Brain microvascular endothelial cell (primary cell): ENCODE results near the gene PPARA.
A peak's percentile ranks its signal among the peaks of the same experiment; 100 is the strongest.

Experiments used
- DNase-seq: peaks from one replicate; pipeline ENCODE4 v3.0.0-alpha.2; 2020
- H3K27ac ChIP-seq: fragments of 250-450 bp; sonication (Bioruptor Pico); 2 replicates; pipeline ENCODE4 v1.5.1; 2020; ENCODE audit warnings: mild to moderate bottlenecking, moderate library complexity
- H3K27me3 ChIP-seq: fragments of 250-450 bp; sonication (Bioruptor Pico); replicated peaks from 2 replicates; pipeline ENCODE4 v1.5.1; 2020; ENCODE audit warnings: mild to moderate bottlenecking
- H3K36me3 ChIP-seq: fragments of 250-450 bp; sonication (Bioruptor Pico); replicated peaks from 2 replicates; pipeline ENCODE4 v1.5.1; 2020; ENCODE audit warnings: mild to moderate bottlenecking
- H3K4me3 ChIP-seq: 2 replicates; pipeline ENCODE4 v1.5.1; 2011; ENCODE audit warnings: low read depth, mild to moderate bottlenecking, control low read depth, low read length, moderate library complexity
- in situ Hi-C: cut with HindIII; loops from 2 replicates; pipeline ENCODE4 v1.10.0; 2017; ENCODE audit warnings: low sequenced_read_pairs, low pct_ligation_motif_present
- TF ChIP-seq, protein P1 (sequence below): IDR thresholded peaks from 2 replicates; pipeline ENCODE4 v1.5.1; 2011; ENCODE audit warnings: low read depth, mild to moderate bottlenecking, moderate library complexity, low read length, control low read depth, inconsistent platforms; ENCODE audit errors: missing control alignments

PPARA gene

DNA sequence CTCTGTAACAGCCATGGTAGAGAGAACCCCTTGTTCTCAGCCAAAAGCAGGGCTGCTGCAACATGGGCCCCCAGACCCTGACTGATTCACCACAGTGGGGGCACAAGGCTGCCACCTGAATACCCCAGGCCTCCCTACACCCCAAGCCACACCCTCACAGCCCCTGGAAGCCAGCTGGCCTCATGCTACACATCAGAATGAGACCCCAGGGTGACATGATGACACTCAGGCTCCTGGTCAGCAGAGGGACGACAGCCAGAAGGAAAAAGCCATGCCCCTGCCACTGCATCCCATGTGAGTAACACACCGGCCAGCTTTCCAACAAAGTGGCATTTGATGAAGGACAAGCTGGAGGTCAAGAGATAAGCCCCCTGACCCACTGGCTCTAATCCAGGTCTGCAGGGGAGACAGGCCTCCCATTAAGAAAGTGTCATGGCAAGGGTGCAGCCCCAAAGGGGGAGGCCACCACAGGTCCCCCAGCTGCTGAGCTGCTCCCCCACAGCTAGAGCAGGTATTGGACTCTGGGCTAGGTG lies 97.2 kb downstream of the PPARA start:
- Histone ChIP-seq H3K4me3 (no peak overlapping the region), H3K27ac (no peak overlapping the region), H3K27me3 (no peaks in the 10 kb centered on the region), H3K36me3 (no peaks in the 10 kb centered on the region)
- in situ Hi-C loops: no loop called here
- no peak for DNase-seq
- TF ChIP-seq, protein P1, sequence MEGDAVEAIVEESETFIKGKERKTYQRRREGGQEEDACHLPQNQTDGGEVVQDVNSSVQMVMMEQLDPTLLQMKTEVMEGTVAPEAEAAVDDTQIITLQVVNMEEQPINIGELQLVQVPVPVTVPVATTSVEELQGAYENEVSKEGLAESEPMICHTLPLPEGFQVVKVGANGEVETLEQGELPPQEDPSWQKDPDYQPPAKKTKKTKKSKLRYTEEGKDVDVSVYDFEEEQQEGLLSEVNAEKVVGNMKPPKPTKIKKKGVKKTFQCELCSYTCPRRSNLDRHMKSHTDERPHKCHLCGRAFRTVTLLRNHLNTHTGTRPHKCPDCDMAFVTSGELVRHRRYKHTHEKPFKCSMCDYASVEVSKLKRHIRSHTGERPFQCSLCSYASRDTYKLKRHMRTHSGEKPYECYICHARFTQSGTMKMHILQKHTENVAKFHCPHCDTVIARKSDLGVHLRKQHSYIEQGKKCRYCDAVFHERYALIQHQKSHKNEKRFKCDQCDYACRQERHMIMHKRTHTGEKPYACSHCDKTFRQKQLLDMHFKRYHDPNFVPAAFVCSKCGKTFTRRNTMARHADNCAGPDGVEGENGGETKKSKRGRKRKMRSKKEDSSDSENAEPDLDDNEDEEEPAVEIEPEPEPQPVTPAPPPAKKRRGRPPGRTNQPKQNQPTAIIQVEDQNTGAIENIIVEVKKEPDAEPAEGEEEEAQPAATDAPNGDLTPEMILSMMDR: no peak

DNA sequence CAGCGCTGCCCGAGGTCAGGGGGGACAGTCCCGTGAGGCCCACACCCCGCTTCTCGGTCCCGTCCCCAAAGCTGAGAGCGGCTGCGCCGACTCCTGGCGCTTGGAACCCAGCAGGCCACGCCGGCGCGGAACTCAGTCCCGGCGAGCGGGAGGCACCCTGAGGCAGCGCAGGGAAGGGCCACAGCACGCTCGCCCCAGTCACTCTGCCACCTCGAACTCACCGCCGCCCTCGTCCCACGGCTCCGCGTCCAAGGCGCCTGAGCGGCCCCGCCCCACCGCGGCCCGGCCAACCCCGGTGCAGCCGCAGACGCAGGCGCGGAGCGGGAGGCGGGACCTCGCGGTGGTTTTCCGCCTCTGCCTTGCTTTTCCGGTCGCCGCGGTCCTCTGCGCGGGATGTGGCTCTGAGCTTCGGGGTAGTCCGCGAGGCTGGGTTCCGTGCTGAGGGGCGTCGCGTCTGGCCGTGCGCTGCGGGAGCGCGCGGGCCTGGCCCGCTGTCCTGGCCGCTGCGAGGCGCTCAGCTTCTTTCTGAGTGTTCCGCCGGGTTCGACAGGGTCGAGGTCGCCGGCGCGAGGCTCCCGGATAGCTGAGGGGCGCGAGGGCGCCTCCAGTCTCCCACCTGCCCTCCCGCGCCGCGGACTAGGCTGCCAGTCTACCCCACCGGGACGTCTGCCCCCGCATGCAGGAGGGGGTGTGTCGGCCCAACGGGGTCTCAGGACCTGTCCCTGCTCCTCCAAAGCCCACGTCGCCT lies 99.9 kb downstream of the PPARA start, which contains the start of gene CDPF1:
TSS of gene CDPF1 (minus strand) at position 259 of the 748 bp plus-strand sequence. CDS start 2,009 bp downstream, outside the sequence.
- peak; percentile 65 for DNase-seq
- peak within 1 kb of the TSS; percentile 43 for H3K27ac ChIP-seq

DNA sequence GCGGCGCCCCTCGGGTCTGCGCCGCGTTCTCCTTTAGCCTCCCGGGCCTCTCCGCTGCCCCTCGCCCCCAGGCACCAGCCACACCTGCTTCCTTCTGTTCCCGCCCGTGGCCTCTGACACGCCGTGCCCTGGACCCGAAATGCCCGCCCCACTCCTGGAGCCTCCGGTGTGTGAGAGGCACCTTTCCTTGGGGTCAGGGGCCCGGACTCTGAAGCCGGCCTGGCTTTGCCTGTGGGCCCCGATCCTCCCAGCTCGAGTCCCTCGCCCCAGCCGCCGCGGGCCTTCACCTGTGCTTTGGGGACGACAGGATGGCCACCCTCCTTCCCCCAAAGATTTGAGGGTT lies 100.4 kb downstream of the PPARA start:
- in situ Hi-C loops: no loop called here
- no peaks in the 10 kb centered on the region for H3K36me3 ChIP-seq
- H3K27ac ChIP-seq: no peak overlapping the region
- no peaks in the 10 kb centered on the region for H3K27me3 ChIP-seq
- H3K4me3 ChIP-seq: peak overlapping the region; percentile 82
- DNase-seq: no peak
- TF ChIP-seq, protein P1: no peak

More for the DNA sequence above, 99.9 kb downstream of the PPARA start, which contains the start of gene CDPF1:
- in situ Hi-C loops: no loop called here
- TF ChIP-seq, protein P1: no peak
- peak within 1 kb of the TSS; percentile 82 for H3K4me3 ChIP-seq
- no peaks in the 10 kb centered on the region for H3K27me3 ChIP-seq
- H3K36me3 ChIP-seq: no peaks in the 10 kb centered on the region

DNA sequence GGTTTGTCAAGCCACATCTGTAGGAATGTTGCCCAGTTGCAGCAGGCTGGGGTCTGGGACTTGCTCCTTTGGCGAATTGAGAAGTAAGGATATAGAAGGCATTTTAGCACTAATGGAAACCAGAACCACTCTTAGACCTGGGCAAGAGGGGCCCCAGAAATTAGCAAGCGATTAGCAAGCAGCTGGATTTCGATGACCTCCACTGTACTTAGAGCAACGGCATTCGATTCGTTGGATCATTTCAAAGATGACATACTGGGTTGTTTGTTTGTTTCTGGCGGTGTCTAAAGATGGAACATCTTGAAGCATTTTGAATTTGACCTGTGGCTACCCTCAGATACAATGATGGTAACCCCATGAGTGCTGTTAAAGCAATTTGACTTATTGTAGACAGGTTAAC lies 100.9 kb downstream of the PPARA start:
- Histone ChIP-seq H3K27me3 (no peaks in the 10 kb centered on the region), H3K36me3 (no peaks in the 10 kb centered on the region), H3K4me3 (peak overlapping the region; percentile 82), H3K27ac (no peak overlapping the region)
- TF ChIP-seq, protein P1: no peak
- in situ Hi-C loops: no loop called here
- DNase-seq: no peak

DNA sequence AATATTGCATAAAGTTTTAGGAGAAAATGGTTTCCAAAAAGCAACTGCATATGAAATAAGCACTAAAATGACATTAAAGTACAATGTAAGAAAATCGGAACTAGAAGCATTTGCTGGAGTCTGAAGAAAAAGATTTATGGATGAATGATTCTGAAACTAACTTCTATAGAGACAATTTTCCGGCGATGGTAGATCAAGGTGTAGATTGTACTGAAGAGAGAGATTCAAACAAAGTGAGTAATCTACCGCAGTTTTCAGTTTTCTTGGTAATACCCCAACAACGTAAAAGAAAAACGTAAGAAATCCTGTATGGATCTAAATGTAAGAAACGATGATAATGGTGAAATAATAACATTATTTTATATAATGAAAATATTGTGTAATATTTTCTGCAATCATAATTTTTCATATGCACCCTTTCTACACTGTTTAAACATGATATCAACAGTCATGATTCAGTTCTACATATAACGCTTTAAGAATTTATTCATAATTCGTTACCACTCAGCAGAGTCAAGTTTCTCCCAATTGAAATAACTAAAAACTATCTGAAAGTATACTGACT lies 101.6 kb downstream of the PPARA start:
- TF ChIP-seq, protein P1: no peak
- in situ Hi-C loops: no loop called here
- Histone ChIP-seq H3K4me3 (no peak overlapping the region), H3K27me3 (no peaks in the 10 kb centered on the region), H3K36me3 (no peaks in the 10 kb centered on the region), H3K27ac (no peak overlapping the region)
- DNase-seq: no peak
